Transverse colon (tissue), 4 donors: Measurements from ENCODE around the gene GABRB1. TPM values are rescaled to one million over a fixed set of nuclear protein-coding genes. Genes with fewer than 3 reads are reported as not detected.

Experiments used
- DNase-seq: peaks from one replicate; pipeline ENCODE4 v3.0.0-alpha.2; 2019
- H3K27ac ChIP-seq, 4 donors: fragments of 200-600 bp; sonication (generic); 2 replicates each; pipeline ENCODE4 v1.5.1; 2016 to 2018; ENCODE audit warnings: inconsistent platforms in 4 of 4
- H3K27me3 ChIP-seq: fragments of 200-600 bp; sonication (generic); 2 replicates; pipeline ENCODE4 v1.5.1; 2017; ENCODE audit warnings: inconsistent platforms
- H3K36me3 ChIP-seq, 4 donors: fragments of 200-600 bp; sonication (generic); 2 replicates each; pipeline ENCODE4 v1.5.1; 2017 to 2019; ENCODE audit warnings: inconsistent platforms in 4 of 4
- H3K4me1 ChIP-seq, 4 donors: fragments of 200-600 bp; sonication (generic); 2 replicates each; pipeline ENCODE4 v1.5.1; 2017 to 2020; ENCODE audit warnings: inconsistent platforms in 4 of 4
- H3K4me3 ChIP-seq, 4 donors: fragments of 200-600 bp; sonication (generic); 1 replicate in 1 of 4; 2 replicates in 3 of 4; pipeline versions ENCODE4 v1.5.1 to v1.6.1; 2017 to 2019; ENCODE audit warnings: inconsistent platforms in 4 of 4
- H3K9me3 ChIP-seq, 2 donors: fragments of 200-600 bp; sonication (generic); 2 replicates each; pipeline ENCODE4 v1.5.1; 2017 to 2019; ENCODE audit warnings: inconsistent platforms in 2 of 2
- CTCF ChIP-seq, 5 experiments: fragments of 200-600 bp in 3 of 5; fragments of 450-650 bp in 2 of 5; sonication (generic) in 3 of 5; IDR thresholded peaks; 1 replicate in 2 of 5; 2 replicates in 3 of 5; pipeline ENCODE4 v1.5.1; 2016 to 2017; ENCODE audit warnings: antibody characterized with exemption in 5 of 5, inconsistent platforms in 3 of 5, mild to moderate bottlenecking in 2 of 5, moderate library complexity in 1 of 5
- EP300 ChIP-seq: sonication (generic); formaldehyde crosslinking; IDR thresholded peaks from one replicate; pipeline ENCODE4 v1.6.1; 2017; ENCODE audit warnings: antibody characterized with exemption, low read depth
- POLR2A ChIP-seq: fragments of 450-650 bp; IDR thresholded peaks from one replicate; pipeline ENCODE4 v1.6.1; 2016; ENCODE audit warnings: antibody characterized with exemption, mild to moderate bottlenecking, moderate library complexity
- POLR2AphosphoS5 ChIP-seq, 3 donors: sonication (generic); formaldehyde crosslinking; IDR thresholded peaks; one replicate each; pipeline ENCODE4 v1.6.1; 2016; ENCODE audit warnings: antibody characterized with exemption in 3 of 3
- WGBS, 2 donors: methylation state at CpG; one replicate each; pipeline ENCODE4 v1.1.5; 2018; ENCODE audit warnings: low coverage in 1 of 2; 5-methylcytosine and 5-hydroxymethylcytosine counted together
- in situ Hi-C, 4 donors: fragments of 200-750 bp; cut with MboI; loops; one replicate each; pipeline versions ENCODE4 v1.15.0 to v1.15.1; 2017; ENCODE audit warnings: low sequenced_read_pairs in 3 of 4, low pct_ligation_motif_present in 1 of 4, low pct_unique_long_range_greater_than_20kb in 1 of 4
- intact Hi-C: fragments of 100-400 bp; cut with DNase I; formaldehyde crosslinking; loops from one replicate; pipeline ENCODE4 v1.15.1; 2023; ENCODE audit warnings: low total_unique reads
- total RNA-seq, 4 donors: library from RNA; depleted of rRNA; stranded (reverse); fragments of >200 nt; gene quantifications; one replicate each; pipeline ENCODE4 v1.1.0, GENCODE V29; 2016

Gene GABRB1
- total RNA-seq, 4 donors from 2014 or later, result 0.14 to 19.7 (median 0.48) TPM; not detected in 1

GRCh38 chr4:47154816-47155370 is 123.5 kb downstream of the GABRB1 start:
- Histone ChIP-seq H3K4me1 (no peaks in the 10 kb centered on the region), H3K27ac (no peak overlapping the region), H3K27me3 (no peaks in the 10 kb centered on the region), H3K4me3 (no peak overlapping the region), H3K9me3 (no peaks in the 10 kb centered on the region), H3K36me3 (no peaks in the 10 kb centered on the region)
- TF ChIP-seq CTCF (IDR thresholded peaks at IDR 0.05) (no peak), EP300 (no peak), POLR2AphosphoS5 (IDR thresholded peaks at IDR 0.05) (no peak), POLR2A (no peak)
- DNase-seq, result no peak
- in situ Hi-C loops, result no loop called here
- intact Hi-C loops, result no loop called here
- WGBS, 2 donors, result 80 to 90% methylated on average over 3 to 6 of the region's 6 CpGs

- H3K27ac ChIP-seq, result no peak overlapping the region
- H3K4me1 ChIP-seq, result no peaks in the 10 kb centered on the region
- no peaks in the 10 kb centered on the region for H3K27me3 ChIP-seq
- TF ChIP-seq EP300 (no peak), CTCF (IDR thresholded peaks at IDR 0.05) (no peak), POLR2AphosphoS5 (IDR thresholded peaks at IDR 0.05) (no peak), POLR2A (no peak)
- no peak overlapping the region for H3K4me3 ChIP-seq
- intact Hi-C loops, result no loop called here
- in situ Hi-C loops, result no loop called here
- WGBS, 2 donors, result 70 to 72% methylated on average over 3 of the region's 3 CpGs
- no peaks in the 10 kb centered on the region for H3K9me3 ChIP-seq
- no peaks in the 10 kb centered on the region for H3K36me3 ChIP-seq
- no peak for DNase-seq
Observed at GRCh38 chr4:47155919-47156318, 124.6 kb downstream of the GABRB1 start.

- TF ChIP-seq POLR2AphosphoS5 (IDR thresholded peaks at IDR 0.05) (no peak), CTCF (IDR thresholded peaks at IDR 0.05) (no peak), EP300 (no peak)
- 64 to 75% methylated on average over 3 of the region's 3 CpGs for WGBS, 2 donors
- Histone ChIP-seq H3K27ac (no peak overlapping the region), H3K4me3 (no peak overlapping the region), H3K9me3 (no peaks in the 10 kb centered on the region), H3K27me3 (no peaks in the 10 kb centered on the region), H3K36me3 (no peaks in the 10 kb centered on the region), H3K4me1 (no peaks in the 10 kb centered on the region)
- intact Hi-C loops, result no loop called here
- no peak for DNase-seq
- in situ Hi-C loops, result no loop called here
Observed at GRCh38 chr4:47160095-47160494, 128.7 kb downstream of the GABRB1 start.

GRCh38 chr4:47167081-47168035 is 136.0 kb downstream of the GABRB1 start:
- no peak for TF ChIP-seq EP300
- TF ChIP-seq POLR2AphosphoS5 (IDR thresholded peaks at IDR 0.05), result no peak
- no peak for TF ChIP-seq POLR2A
- TF ChIP-seq CTCF (IDR thresholded peaks at IDR 0.05), result no peak
- 73 to 80% methylated on average over 4 to 5 of the region's 5 CpGs for whole genome bisulfite sequencing, 2 donors
- Histone ChIP-seq H3K4me1 (no peaks in the 10 kb centered on the region), H3K27me3 (no peaks in the 10 kb centered on the region), H3K4me3 (no peak overlapping the region), H3K27ac (no peak overlapping the region), H3K36me3 (no peaks in the 10 kb centered on the region), H3K9me3 (no peaks in the 10 kb centered on the region)
- intact Hi-C loops (no loop called here), in situ Hi-C loops (no loop called here)
- DNase-seq, result no peak
